Measurements from ENCODE around the gene ZNF526. TPM values are rescaled to one million over a fixed set of nuclear protein-coding genes. Genes with fewer than 3 reads are reported as not detected.
"Not testable (repeated sequence)": the region's sequence is repeated elsewhere in the genome, so short reads cannot be mapped to it uniquely, and the experiment has no call there.

ZNF526 gene
- total RNA-seq, 2 experiments from 2014 or later: 18.0 to 18.5 TPM

DNA sequence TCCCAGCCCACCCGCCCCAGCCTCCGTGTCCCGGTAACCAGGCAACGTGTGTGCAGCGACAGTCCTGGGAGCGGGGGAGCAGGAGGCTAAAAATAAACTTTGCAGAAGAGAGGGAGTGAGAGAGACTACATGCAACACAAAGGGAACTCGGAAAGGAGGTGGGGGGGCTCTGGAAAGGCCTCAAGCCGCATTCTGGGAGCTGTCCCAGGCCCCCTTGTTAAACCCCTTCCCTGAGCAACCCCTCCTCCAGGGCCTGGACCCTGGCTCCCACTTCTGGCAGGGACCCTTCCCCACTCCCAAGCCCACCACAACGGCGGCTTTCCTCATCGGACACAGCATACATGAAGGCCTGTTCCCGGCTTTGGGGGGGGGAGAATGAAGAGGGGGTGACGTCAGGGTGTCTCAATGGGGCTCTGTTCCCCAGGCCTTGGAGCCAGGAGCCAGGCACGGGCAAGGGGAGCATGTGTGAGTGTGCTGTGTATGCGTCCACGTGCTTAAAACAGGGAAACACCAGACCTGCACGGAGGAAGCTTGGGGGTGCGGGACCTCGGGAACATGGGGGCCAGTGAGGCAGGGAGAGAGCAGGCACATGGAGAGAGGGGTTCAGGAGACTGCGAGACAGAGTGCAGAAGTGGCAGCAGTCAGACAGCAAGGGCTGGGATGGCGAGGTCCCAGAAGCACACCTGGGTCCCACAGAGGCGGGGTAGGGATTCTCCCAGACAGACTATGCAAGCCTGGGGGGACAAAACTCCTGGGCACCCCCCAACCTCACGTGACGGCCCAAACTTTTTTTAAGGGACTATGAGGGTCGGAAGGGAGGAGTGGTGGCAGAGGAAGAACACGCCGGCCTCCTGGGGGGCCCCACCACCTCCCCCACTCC is 32.5 kb downstream of the ZNF526 start:
- DNase-seq: no peak
- ChIA-PET POLR2A (no interaction called here), CTCF (interaction anchor here (1.3 to 2.2 kb wide), 2 partner anchors 10 to 66 kb away, joined by 4 to 6 read pairs; partner anchors contain the start of gene GSK3A)
- H3K27ac Mint-ChIP-seq: peak overlapping the region; percentile 94
- no peaks in the 10 kb centered on the region for H3K36me3 Mint-ChIP-seq (ENCODE audit: low read depth)
- peaks cover 12% of the 10 kb centered on the region for H3K27me3 Mint-ChIP-seq
- H3K4me1 Mint-ChIP-seq: peaks cover 42% of the 10 kb centered on the region
- peak overlapping the region; percentile 96 for H3K4me3 Mint-ChIP-seq
- no peaks in the 10 kb centered on the region for H3K9me3 Mint-ChIP-seq

DNA sequence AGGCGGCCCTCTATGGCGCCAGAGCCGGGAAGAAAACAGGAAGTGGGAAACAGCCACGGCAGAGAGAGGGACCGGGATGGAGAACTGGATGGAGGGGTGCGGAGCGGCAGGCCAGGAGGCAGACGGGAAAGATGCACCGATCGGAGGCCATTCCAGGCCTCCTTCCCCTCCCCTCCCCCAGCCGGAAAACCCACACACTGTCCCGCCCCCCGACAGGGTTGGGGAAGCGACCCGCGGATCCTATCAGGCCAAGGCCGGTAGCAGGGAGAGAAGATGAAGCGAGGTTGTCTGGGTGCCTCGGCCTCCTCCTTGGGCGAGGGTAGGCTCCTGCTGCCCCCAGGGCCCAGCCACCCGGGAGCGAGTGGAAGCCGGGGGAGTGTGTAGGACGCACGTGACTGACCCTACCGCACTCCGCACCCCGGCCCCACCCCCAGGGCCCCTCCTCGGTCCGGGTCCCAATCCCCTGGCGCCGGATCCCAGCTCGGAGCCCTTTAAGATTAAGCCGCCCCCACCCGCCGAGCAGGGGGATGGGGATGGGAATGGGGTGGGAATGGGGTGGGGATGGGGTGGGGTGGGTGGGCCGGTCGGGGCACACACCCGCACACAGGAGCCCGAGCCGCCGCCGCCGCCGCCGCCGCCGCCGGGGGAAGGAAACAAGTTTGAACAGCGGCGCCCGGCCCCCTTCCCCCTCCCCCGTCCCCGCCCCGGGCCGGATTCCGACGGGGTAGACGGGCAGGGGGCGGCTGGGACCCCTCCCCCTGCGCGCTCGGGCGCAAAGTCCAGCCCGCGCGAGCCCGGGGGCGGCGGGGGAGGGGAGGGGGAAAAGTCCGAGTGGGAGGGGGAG is 33.4 kb downstream of the ZNF526 start:
- peak; percentile 73 for DNase-seq
- no peaks in the 10 kb centered on the region for H3K9me3 Mint-ChIP-seq
- peak overlapping the region; percentile 94 for H3K27ac Mint-ChIP-seq
- H3K27me3 Mint-ChIP-seq: peaks cover 12% of the 10 kb centered on the region
- H3K4me3 Mint-ChIP-seq: peak overlapping the region; percentile 96
- no peaks in the 10 kb centered on the region for H3K36me3 Mint-ChIP-seq (ENCODE audit: low read depth)
- peaks cover 42% of the 10 kb centered on the region for H3K4me1 Mint-ChIP-seq
- CTCF ChIA-PET: no interaction called here
- POLR2A ChIA-PET: no interaction called here

DNA sequence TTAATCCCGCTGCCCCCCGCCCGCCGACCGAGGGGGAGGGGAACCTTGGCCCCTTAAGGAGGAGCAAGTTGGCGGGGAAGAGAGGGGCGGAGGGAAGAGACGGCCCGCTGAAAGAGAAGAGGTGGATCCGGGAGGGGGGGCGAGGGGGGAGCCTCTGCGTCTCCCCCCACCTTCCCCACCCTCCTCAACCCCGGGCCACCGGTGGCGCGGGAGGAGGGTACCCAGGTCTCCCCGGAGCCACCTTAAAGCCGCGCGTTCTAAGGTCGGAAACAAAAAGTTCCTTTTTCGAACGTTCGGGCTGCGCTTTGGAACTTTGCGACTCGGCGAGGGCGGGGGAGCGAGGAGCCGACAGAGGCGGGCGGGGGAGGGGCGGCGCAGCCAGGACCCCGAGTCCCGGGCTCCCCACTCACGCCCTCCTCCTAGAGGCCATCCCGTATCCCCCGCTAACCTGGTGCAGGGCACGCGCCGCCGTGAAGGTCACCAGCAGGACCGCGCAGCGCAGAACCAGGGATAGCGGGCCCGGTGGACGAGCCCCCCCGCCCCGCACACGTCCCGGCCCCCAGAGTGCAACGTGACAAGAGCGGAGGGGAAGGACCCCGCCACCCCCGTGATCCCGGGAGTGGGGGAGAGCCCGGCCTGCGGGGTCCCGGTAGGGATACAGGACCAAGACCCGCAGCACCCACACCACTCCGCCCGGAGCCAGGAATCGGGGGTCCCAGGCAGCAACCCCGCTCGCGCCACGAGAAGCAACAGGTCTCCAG is 34.2 kb downstream of the ZNF526 start:
- H3K4me3 Mint-ChIP-seq: peak overlapping the region; percentile 76
- H3K27ac Mint-ChIP-seq: peak overlapping the region; percentile 87
- ChIA-PET CTCF (no interaction called here), POLR2A (no interaction called here)
- no peaks in the 10 kb centered on the region for H3K36me3 Mint-ChIP-seq (ENCODE audit: low read depth)
- peak; percentile 82 for DNase-seq
- H3K27me3 Mint-ChIP-seq: peaks cover 12% of the 10 kb centered on the region
- H3K9me3 Mint-ChIP-seq: no peaks in the 10 kb centered on the region
- peaks cover 40% of the 10 kb centered on the region for H3K4me1 Mint-ChIP-seq

DNA sequence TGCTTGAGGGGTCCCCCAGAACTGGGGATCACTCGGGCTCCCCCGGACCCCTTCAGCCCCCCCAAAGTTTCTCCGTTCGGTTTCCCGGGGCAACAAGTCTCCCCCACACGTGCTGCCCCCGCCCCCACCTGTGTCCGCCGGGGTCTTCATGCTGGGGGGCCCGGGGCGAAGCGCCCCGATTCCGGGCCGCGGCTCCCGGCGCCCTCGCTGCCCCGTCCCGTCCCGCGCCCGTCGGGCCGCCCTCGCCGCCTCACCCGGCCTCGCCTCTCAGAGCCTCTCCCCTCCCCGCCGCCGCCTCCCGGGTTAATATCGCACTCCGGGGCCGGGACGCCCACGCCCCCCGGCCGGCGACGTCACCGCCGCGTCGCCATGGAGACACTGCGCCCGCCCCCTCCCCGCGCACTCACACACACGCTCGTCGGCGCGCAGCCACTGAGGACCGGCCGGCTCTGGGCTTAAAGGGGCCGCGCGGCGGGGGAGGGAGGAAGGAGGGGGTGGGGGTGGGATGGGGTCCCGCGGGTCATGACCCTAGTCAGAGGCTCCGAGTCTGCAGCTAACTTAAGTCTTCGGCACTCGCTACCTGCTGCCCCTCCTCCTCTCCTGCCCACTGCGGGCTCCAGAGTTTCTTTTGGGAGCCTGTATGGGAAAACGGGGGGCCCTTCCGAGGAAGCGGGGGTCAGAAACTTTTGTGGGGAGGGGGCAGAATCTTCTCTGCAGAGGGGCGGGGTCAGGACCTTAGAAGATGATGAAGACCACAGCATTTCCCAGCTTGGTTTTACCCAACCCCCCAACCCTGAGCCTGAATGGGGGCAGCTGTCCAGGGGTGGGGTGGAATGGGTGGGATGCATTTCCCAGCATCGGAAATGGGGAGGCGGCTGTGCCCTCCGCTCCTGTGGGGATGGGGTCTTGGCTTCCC is 35.0 kb downstream of the ZNF526 start, which contains the start of gene ERF:
Gene ERF, minus strand, starts transcription at position 279 of the 916 bp plus-strand sequence. Its CDS starts 129 bp downstream, at position 150.
- peak within 1 kb of the TSS; percentile 76 for H3K4me3 Mint-ChIP-seq
- ChIA-PET CTCF (interaction anchor here (1.5 to 1.8 kb wide), 2 partner anchors 10 to 25 kb away, joined by 3 to 5 read pairs; no protein-coding TSS in a partner anchor), POLR2A (interaction anchor here (0.6 kb wide), 1 partner anchor 9 kb away, joined by 3 read pairs; no protein-coding TSS in a partner anchor)
- peaks cover 36% of the 10 kb centered on the region for H3K4me1 Mint-ChIP-seq
- peaks cover 12% of the 10 kb centered on the region for H3K27me3 Mint-ChIP-seq
- H3K9me3 Mint-ChIP-seq: no peaks in the 10 kb centered on the region
- no peaks in the 10 kb centered on the region for H3K36me3 Mint-ChIP-seq (ENCODE audit: low read depth)
- DNase-seq: peak; percentile 91
- H3K27ac Mint-ChIP-seq: peak within 1 kb of the TSS; percentile 87

DNA sequence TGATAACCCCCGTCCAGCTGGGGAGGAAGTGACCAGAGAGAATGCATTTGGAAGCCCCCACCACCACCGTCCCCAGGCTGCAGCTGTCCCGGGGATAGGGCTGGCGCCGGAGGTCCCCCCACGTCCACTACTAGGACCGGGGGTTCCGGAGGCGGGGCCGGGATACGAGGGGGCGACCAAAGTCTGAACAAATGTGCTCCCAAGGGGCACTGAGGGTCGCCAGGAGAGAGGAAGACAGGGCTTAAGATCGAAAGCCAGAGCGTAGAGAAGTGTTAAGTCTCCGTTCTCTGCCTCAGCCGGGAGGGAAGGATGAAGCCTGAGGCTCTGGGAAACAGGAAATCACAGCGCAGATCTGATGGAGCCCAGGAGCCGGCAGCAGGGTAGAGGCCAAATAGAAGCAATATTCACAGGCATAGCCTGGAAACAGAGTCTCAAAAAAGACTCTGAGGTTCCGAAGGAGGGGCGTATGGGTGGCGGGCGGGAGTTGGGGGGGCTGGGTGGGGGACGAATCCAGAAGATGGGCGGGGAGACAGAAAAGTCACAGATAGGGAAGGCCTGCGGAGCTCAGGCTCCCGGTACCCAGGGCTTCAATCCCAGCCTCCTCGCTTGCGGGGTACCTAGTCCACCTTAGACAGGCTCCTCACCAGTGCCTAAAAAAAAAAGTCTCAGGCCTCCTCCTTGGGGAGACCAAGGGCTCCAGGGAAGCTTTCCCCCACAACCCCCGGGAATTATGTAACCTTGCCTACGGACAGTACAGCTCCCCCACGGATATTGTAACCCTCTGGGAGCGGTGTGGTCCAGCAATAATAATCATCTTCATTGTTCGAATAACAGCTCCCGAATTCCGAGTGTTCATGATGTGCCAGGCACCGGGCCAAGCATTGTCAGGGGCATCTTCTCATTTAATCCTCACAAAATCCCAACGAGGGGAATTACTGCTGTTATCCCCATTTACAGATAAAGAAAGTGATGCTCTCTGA is 35.9 kb downstream of the ZNF526 start:
- peaks cover 12% of the 10 kb centered on the region for H3K27me3 Mint-ChIP-seq
- H3K9me3 Mint-ChIP-seq: no peaks in the 10 kb centered on the region
- CTCF ChIA-PET: interaction anchor here (1.5 to 1.8 kb wide), 2 partner anchors 11 to 24 kb away, joined by 3 to 5 read pairs; no protein-coding TSS in a partner anchor
- no peaks in the 10 kb centered on the region for H3K36me3 Mint-ChIP-seq (ENCODE audit: low read depth)
- H3K4me3 Mint-ChIP-seq: peak overlapping the region; percentile 76
- POLR2A ChIA-PET: no interaction called here
- peaks cover 27% of the 10 kb centered on the region for H3K4me1 Mint-ChIP-seq
- no peak for DNase-seq
- H3K27ac Mint-ChIP-seq: peak overlapping the region; percentile 78

DNA sequence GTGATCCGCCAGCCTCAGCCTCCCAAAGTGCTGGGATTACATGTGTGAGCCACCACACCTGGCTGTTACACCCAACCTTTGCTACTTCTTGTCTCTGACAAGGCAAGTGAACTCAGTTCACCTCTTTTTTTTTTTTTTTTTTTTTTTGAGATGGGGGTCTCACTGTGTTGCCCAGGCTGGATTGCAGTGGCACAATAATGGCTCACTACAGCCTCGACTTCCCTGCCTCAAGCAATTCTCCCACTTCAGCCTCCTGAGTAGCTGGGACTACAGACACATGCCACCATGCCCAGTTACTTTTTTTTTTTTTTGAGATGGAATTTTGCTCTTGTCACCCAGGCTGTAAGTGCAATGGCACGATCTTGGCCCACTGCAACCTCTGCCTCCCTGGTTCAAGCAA is 37.7 kb downstream of the ZNF526 start:
- H3K4me3 Mint-ChIP-seq; H3K36me3 Mint-ChIP-seq (ENCODE audit: low read depth); DNase-seq; POLR2A ChIA-PET; H3K9me3 Mint-ChIP-seq; H3K27ac Mint-ChIP-seq: not testable (repeated sequence)
- Mint-ChIP-seq H3K27me3 (peaks cover 13% of the 10 kb centered on the region), H3K4me1 (peaks cover 12% of the 10 kb centered on the region)
- CTCF ChIA-PET: interaction anchor here (0.9 kb wide), 2 partner anchors 9 to 143 kb away, joined by 3 read pairs; no protein-coding TSS in a partner anchor

DNA sequence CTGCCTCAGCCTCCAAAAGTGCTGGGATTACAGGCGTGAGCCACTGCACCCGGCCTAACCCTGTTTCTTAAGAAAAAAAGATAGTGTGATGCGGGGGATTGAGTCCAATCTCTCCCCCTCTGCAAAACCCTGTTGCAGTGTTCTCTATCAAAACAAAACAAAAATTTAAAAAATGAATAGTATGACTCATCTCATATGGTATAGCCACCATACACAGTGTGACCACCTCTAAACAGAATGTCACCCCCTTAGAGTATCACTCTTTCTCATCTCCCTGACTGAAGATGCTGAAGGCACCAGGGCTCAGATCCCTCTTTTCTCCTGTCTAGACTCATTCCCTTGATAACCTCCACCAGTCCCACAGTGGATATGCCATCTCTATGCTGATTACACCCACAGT is 41.7 kb downstream of the ZNF526 start:
- DNase-seq: no peak
- peaks cover 1% of the 10 kb centered on the region for H3K4me1 Mint-ChIP-seq
- no peaks in the 10 kb centered on the region for H3K9me3 Mint-ChIP-seq
- H3K4me3 Mint-ChIP-seq: no peak overlapping the region
- H3K36me3 Mint-ChIP-seq (ENCODE audit: low read depth): no peaks in the 10 kb centered on the region
- POLR2A ChIA-PET: no interaction called here
- peaks cover 4% of the 10 kb centered on the region for H3K27me3 Mint-ChIP-seq
- H3K27ac Mint-ChIP-seq: no peak overlapping the region
- CTCF ChIA-PET: interaction anchor here (1.5 to 1.7 kb wide), 2 partner anchors 13 to 16 kb away, joined by 4 read pairs; no protein-coding TSS in a partner anchor

DNA sequence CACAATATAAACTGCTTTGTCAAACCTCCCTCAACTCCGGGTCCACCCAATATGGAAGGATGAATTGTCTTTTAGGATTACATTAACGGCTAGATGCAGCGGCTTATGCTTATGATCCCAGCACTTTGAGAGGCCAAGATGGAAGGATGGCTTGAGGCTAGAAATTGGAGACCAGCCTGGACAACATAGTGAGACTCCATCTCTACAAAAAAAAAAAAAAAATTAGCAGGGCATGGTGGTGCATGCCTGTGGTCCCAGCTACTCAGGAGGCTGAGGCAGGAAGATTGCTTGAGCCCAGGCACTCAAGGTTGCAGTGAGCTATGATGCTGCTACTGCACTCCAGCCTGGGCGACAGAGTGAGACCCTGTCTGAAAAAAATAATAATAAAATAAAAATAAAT is 46.0 kb downstream of the ZNF526 start:
- H3K27me3 Mint-ChIP-seq, POLR2A ChIA-PET: not testable (repeated sequence)

DNA sequence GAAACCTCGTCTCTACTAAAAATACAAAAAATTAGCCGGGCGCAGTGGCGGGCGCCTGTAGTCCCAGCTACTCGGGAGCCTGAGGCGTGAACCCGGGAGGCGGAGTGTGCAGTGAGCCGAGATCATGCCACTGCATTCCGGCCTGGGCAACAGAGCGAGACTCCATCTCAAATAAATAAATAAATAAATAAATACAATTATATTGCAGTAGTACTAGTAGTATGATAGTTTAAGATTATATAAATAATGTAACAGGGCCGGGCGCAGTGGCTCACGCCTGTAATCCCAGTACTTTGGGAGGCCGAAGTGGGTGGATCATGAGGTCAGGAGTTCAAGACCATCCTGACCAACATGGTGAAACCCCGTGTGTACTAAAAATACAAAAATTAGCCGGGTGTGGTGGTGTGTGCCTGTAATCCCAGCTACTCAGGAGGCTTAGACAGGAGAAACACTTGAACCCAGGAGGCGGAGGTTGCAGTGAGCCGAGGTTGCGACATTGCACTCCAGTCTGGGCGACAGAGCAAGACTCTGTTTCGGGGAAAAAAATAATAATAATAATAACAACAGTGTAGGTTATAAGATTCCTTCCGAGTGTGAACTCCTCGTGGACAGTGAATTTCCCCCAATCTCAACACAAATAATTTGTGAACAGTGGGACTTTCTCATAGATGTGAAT is 47.0 kb downstream of the ZNF526 start:
- CTCF ChIA-PET: interaction anchor here (0.8 to 1.9 kb wide), 4 partner anchors 9 to 158 kb away, joined by 3 to 9 read pairs (median 3); no protein-coding TSS in a partner anchor

More for the DNA sequence above, 46.0 kb downstream of the ZNF526 start:
- not testable (repeated sequence) for H3K36me3 Mint-ChIP-seq (ENCODE audit: low read depth); H3K27ac Mint-ChIP-seq; DNase-seq; H3K9me3 Mint-ChIP-seq; H3K4me3 Mint-ChIP-seq
- peaks cover 24% of the 10 kb centered on the region for H3K4me1 Mint-ChIP-seq
- CTCF ChIA-PET: interaction anchor here (0.7 to 1.9 kb wide), 3 partner anchors 9 to 125 kb away, joined by 3 to 9 read pairs (median 4); no protein-coding TSS in a partner anchor

DNA sequence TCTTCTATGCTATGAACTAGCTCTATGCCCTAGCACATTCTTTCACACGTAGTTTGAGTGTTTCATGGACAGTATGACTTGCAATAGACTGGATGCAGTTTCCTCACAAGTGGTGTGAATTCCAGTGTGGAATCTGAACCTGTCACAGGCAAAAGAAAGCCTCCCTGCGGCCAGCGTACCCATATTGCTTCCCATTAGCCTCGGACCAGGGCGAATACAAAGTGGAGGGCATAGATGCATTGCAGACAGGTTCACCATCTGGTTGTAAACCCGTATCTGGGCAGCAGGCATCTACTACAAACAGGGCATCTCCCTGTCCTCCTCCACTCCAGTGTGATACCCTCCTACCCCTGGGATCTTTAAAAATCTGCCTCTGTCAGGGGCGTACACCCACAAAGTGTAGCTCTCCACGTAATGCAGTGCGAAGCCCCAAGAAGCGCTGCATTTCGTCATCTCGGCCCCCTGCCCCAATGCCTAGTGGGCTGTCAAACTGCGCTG is 47.6 kb downstream of the ZNF526 start:
- no peaks in the 10 kb centered on the region for H3K27me3 Mint-ChIP-seq
- POLR2A ChIA-PET: no interaction called here
- CTCF ChIA-PET: interaction anchor here (0.9 to 1.9 kb wide), 3 partner anchors 9 to 159 kb away, joined by 3 to 9 read pairs (median 3); no protein-coding TSS in a partner anchor
- H3K36me3 Mint-ChIP-seq (ENCODE audit: low read depth): peaks cover 8% of the 10 kb centered on the region
- DNase-seq: no peak
- no peaks in the 10 kb centered on the region for H3K9me3 Mint-ChIP-seq
- no peak overlapping the region for H3K4me3 Mint-ChIP-seq
- H3K4me1 Mint-ChIP-seq: peaks cover 30% of the 10 kb centered on the region
- H3K27ac Mint-ChIP-seq: no peak overlapping the region

More for the DNA sequence above, 47.0 kb downstream of the ZNF526 start:
- H3K36me3 Mint-ChIP-seq (ENCODE audit: low read depth); H3K27ac Mint-ChIP-seq; POLR2A ChIA-PET; H3K4me3 Mint-ChIP-seq; H3K9me3 Mint-ChIP-seq; H3K27me3 Mint-ChIP-seq; DNase-seq: not testable (repeated sequence)
- H3K4me1 Mint-ChIP-seq: peaks cover 30% of the 10 kb centered on the region

All from activated CD4-positive, alpha-beta T cell treated with anti-CD3 and anti-CD28 coated beads, Interleukin-2, amount 10 ng/mL, durations not matched to agents 7 days and 5 days (primary cell).